ENCODE measurements around the gene BACE2. TPM values are rescaled to one million over a fixed set of nuclear protein-coding genes. Genes with fewer than 3 reads are reported as not detected.
A peak's percentile ranks its signal among the peaks of the same experiment; 100 is the strongest.

BACE2 gene
- total and polyA plus RNA-seq, 2 of the 4 experiments (the other 2 are of a cell fraction) = 17.0 to 35.5 TPM

DNA sequence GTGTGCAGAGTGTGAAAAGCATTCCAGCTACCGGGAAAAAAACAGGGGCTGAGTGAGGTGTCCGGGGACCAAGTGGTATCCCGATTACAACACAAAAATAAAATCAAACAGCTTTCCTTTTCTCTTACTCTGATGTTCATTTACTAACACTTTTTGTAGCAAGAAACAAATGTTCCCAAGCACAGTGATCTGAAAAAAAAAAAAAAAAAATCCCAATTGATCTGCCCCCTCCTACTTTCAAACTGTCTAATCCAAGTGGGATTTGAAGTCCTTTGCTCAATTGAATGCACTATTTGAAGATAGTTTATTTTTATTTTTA, 1.3 kb downstream of the BACE2 start:
- Histone ChIP-seq H4K5ac (ENCODE audit: low read depth, low read length) (no peak overlapping the region), H3K9me1 (ENCODE audit: insufficient read depth, low read length) (peaks cover 10% of the 10 kb centered on the region; the same call in 1 of the 2 replicates), H2AK5ac (ENCODE audit: low read depth, low read length) (no peak overlapping the region), H2BK15ac (ENCODE audit: low read depth, low read length) (no peak overlapping the region), H3K27me3 (ENCODE audit: control insufficient read depth, insufficient read depth, low read length) (no peaks in the 10 kb centered on the region), H2BK120ac (ENCODE audit: low read depth, low read length) (no peak overlapping the region), H3K9me3 (ENCODE audit: control insufficient read depth, insufficient read depth, low read length) (no peaks in the 10 kb centered on the region), H2AK9ac (replicated peaks; ENCODE audit: low read depth, low read length, poor library complexity) (no peak overlapping the region), H3K18ac (ENCODE audit: low read depth, low read length) (no peak overlapping the region), H4K91ac (ENCODE audit: insufficient read depth, low read depth, low read length) (no peak overlapping the region), H4K8ac (ENCODE audit: low read depth in 2 of 2, low read length in 2 of 2) (no peak overlapping the region), H3K79me1 (ENCODE audit: low read depth in 1 of 2, low read length in 2 of 2) (peaks cover 0 to 7% of the 10 kb centered on the region in 2 experiments; a peak in 2 of 4 replicates), H3K4me1 (ENCODE audit: control insufficient read depth, insufficient read depth, low read length) (no peaks in the 10 kb centered on the region; the same call in 1 of the 2 replicates), H3K4ac (ENCODE audit: low read depth, low read length) (no peak overlapping the region), H2BK5ac (ENCODE audit: low read depth, low read length, poor library complexity, severe bottlenecking) (no peak overlapping the region), H2BK20ac (ENCODE audit: low read depth, low read length) (no peak overlapping the region), H3K23ac (ENCODE audit: low read depth, low read length) (no peak overlapping the region), H3K14ac (replicated peaks; ENCODE audit: low read depth, low read length) (no peak overlapping the region), H4K20me1 (ENCODE audit: insufficient read depth, low read length) (no peaks in the 10 kb centered on the region), H3K4me2 (ENCODE audit: low read depth, low read length) (peak overlapping the region; percentile 89), H2AFZ (replicated peaks; ENCODE audit: low read length, poor library complexity) (peak overlapping the region; percentile 4), H3K56ac (ENCODE audit: extremely low read depth, insufficient read depth, low read length) (no peak overlapping the region), H3K27ac (ENCODE audit: insufficient read depth, low read length) (peak overlapping the region; percentile 24), H3K36me3 (ENCODE audit: control insufficient read depth, insufficient read depth, low read length) (no peaks in the 10 kb centered on the region), H3K4me3 (ENCODE audit: insufficient read depth, low read depth, low read length) (peak overlapping the region; percentile 58), H3K9ac (ENCODE audit: low read depth, low read length) (peak overlapping the region; percentile 42)
- dilution Hi-C loops (cut with HindIII; ENCODE audit: low sequenced_read_pairs, unreplicated experiment) = no loop called here
- ChIA-PET POLR2A (ENCODE audit: unreplicated experiment) (interaction anchor here (0.7 kb wide), 1 partner anchor 20 kb away, joined by 6 read pairs; no protein-coding TSS in a partner anchor), CTCF (interaction anchor here (1.3 to 2.3 kb wide), 2 partner anchors 89 to 114 kb away, joined by 3 to 14 read pairs; no protein-coding TSS in a partner anchor)
- no peak for ATAC-seq (ENCODE audit: low read depth)
- no TSS peak for BruUV-seq (replicated peaks)
- no CpG with 5 or more reads among the region's 3 CpGs for WGBS, 2 experiments (ENCODE audit: extremely low coverage in 2 of 2, insufficient read length in 1 of 2)
- no peak for DNase-seq
- in situ Hi-C loops (cut with MboI; ENCODE audit: low sequenced_read_pairs) = loop anchor here (25.0 kb wide), 1 partner anchor 368 kb away; no protein-coding TSS in a partner anchor
- intact Hi-C loops (cut with micrococcal nuclease) = no loop called here
- TF ChIP-seq BHLHE40 (IDR thresholded peaks at IDR 0.05; ENCODE audit: low read depth, low read length) (no peak), FOS (IDR thresholded peaks at IDR 0.05; ENCODE audit: low read depth, low read length) (no peak), POLR2A (IDR thresholded peaks at IDR 0.05; ENCODE audit: low read depth, low read length) (no peak), CEBPB (IDR thresholded peaks at IDR 0.05; ENCODE audit: low read depth, low read length) (no peak)

Measured in IMR-90 (cell line).